ENCODE measurements around the gene PRR23A. TPM values are rescaled to one million over a fixed set of nuclear protein-coding genes. Genes with fewer than 3 reads are reported as not detected.

PRR23A gene
- total and polyA plus RNA-seq, 2 of the 8 experiments (the other 6 are each of a cell fraction or from before 2014, with no cell fraction given), result not detected

GRCh38 chr3:139032326-139033002, 26.4 kb upstream of the PRR23A start:
- H3K18ac ChIP-seq (ENCODE audit: extremely low read depth, low read length), result no peak overlapping the region
- no peak overlapping the region for H3K56ac ChIP-seq (replicated peaks; ENCODE audit: insufficient read length, low read depth, low read length)
- no peak overlapping the region for H3K27ac ChIP-seq (ENCODE audit: low read depth, low read length)
- H3K4me2 ChIP-seq (ENCODE audit: insufficient read depth in 1 of 2, low read depth in 2 of 2, low read length in 2 of 2), result no peak overlapping the region
- no peak overlapping the region for H2AK5ac ChIP-seq (ENCODE audit: low read depth, low read length)
- H2BK12ac ChIP-seq (ENCODE audit: low read depth, low read length), result no peak overlapping the region
- WGBS, 2 experiments (ENCODE audit: extremely low coverage in 1 of 2, insufficient coverage in 1 of 2, insufficient read length in 1 of 2, insufficient replicate concordance in 2 of 2, low coverage in 1 of 2, low lambda C conversion rate in 2 of 2, missing lambda C conversion rate in 1 of 2), result 77% methylated on average over 2 of the region's 2 CpGs; no CpG with 5 or more reads in 1 of the 2 experiments
- H3K4me3 ChIP-seq (ENCODE audit: extremely low read depth in 1 of 4, insufficient read depth in 2 of 4, low read depth in 3 of 4, low read length in 4 of 4), result no peak overlapping the region
- H2BK20ac ChIP-seq (ENCODE audit: low read length), result no peak overlapping the region
- no peak overlapping the region for H4K8ac ChIP-seq (ENCODE audit: extremely low read depth, insufficient read depth, low read length)
- no peak overlapping the region for H3K4ac ChIP-seq (replicated peaks; ENCODE audit: insufficient read length, low read depth, low read length)
- no peaks in the 10 kb centered on the region for H3K36me3 ChIP-seq (ENCODE audit: control insufficient read depth in 2 of 4, insufficient read depth in 4 of 4, low read length in 3 of 4)
- ChIA-PET POLR2A (ENCODE audit: partially characterized antibody) (no interaction called here), CTCF (ENCODE audit: partially characterized antibody) (interaction anchor here (0.7 to 2.2 kb wide), 5 partner anchors 9 to 553 kb away, joined by 3 to 6 read pairs (median 3); no protein-coding TSS in a partner anchor)
- no peak overlapping the region for H2AFZ ChIP-seq (ENCODE audit: low read length)
- no peak overlapping the region for H2BK120ac ChIP-seq (replicated peaks; ENCODE audit: low read depth, low read length)
- H2BK5ac ChIP-seq (ENCODE audit: low read depth, low read length), result no peak overlapping the region
- H3K4me1 ChIP-seq (replicated peaks in 1 of 4; ENCODE audit: control insufficient read depth in 3 of 4, insufficient read depth in 4 of 4, low read length in 3 of 4), result no peaks in the 10 kb centered on the region
- H3K9ac ChIP-seq (replicated peaks in 1 of 4; ENCODE audit: extremely low read depth in 1 of 4, low read depth in 3 of 4, low read length in 3 of 4), result no peak overlapping the region
- no peak overlapping the region for H2BK15ac ChIP-seq (ENCODE audit: low read length)
- H4K91ac ChIP-seq (replicated peaks; ENCODE audit: insufficient read length, low read length), result no peak overlapping the region
- H4K5ac ChIP-seq (ENCODE audit: insufficient read length, low read depth, low read length), result no peak overlapping the region
- H3K79me2 ChIP-seq (ENCODE audit: control insufficient read depth in 1 of 2, insufficient read depth in 2 of 2, low read length in 2 of 2), result no peaks in the 10 kb centered on the region
- H4K20me1 ChIP-seq (replicated peaks in 1 of 2; ENCODE audit: control insufficient read depth in 1 of 2, insufficient read depth in 2 of 2, low read length in 2 of 2), result no peaks in the 10 kb centered on the region
- H3K23me2 ChIP-seq (ENCODE audit: low read depth, low read length), result no peaks in the 10 kb centered on the region
- DNase-seq (ENCODE audit: low read depth in 1 of 2, low spot score in 2 of 2) (no peak), FAIRE-seq (no peak)
- H3K27me3 ChIP-seq (replicated peaks in 1 of 4; ENCODE audit: control insufficient read depth in 3 of 4, extremely low read depth in 1 of 4, insufficient read depth in 3 of 4, low read length in 3 of 4), result no peaks in the 10 kb centered on the region
- H3K9me3 ChIP-seq (ENCODE audit: insufficient read depth in 2 of 2, low read depth in 1 of 2, low read length in 1 of 2), result no peaks in the 10 kb centered on the region; a peak in 1 of 4 replicates
- H3K14ac ChIP-seq (ENCODE audit: insufficient read length), result no peak overlapping the region
- no peaks in the 10 kb centered on the region for H3K79me1 ChIP-seq (ENCODE audit: low read depth, low read length)
- no peak overlapping the region for H3K23ac ChIP-seq (ENCODE audit: insufficient read length)
- no peak for TF ChIP-seq SP1 (IDR thresholded peaks at IDR 0.05; ENCODE audit: low read depth, low read length)
- no peak for TF ChIP-seq SAP30 (IDR thresholded peaks at IDR 0.05; ENCODE audit: insufficient read depth, insufficient replicate concordance, low read length)
- no peak for TF ChIP-seq PHF8 (conservative IDR thresholded peaks at IDR 0.05; ENCODE audit: low read depth, low read length)
- no peak for TF ChIP-seq KDM4A (IDR thresholded peaks at IDR 0.05; ENCODE audit: low read depth, low read length, severe bottlenecking)
- TF ChIP-seq GTF2F1 (IDR thresholded peaks at IDR 0.05; ENCODE audit: borderline replicate concordance, low read depth, low read length), result no peak
- TF ChIP-seq RFX5 (IDR thresholded peaks at IDR 0.05; ENCODE audit: borderline replicate concordance, low read depth, low read length), result no peak
- no peak for TF ChIP-seq ASH2L (IDR thresholded peaks at IDR 0.05; ENCODE audit: low read length)
- TF ChIP-seq ZNF274 (IDR thresholded peaks at IDR 0.05; ENCODE audit: borderline replicate concordance, extremely low read depth, low read length), result no peak
- no peak for TF ChIP-seq KDM1A (IDR thresholded peaks at IDR 0.05; ENCODE audit: borderline replicate concordance, low read length)
- TF ChIP-seq TEAD4 (IDR thresholded peaks at IDR 0.05; ENCODE audit: low read depth, low read length), result no peak
- no peak for TF ChIP-seq BRCA1 (IDR thresholded peaks at IDR 0.05; ENCODE audit: low read depth, low read length)
- TF ChIP-seq NANOG (IDR thresholded peaks at IDR 0.05; ENCODE audit: insufficient read depth, low read depth, low read length, poor library complexity, severe bottlenecking), result no peak
- no peak for TF ChIP-seq POU5F1 (IDR thresholded peaks at IDR 0.05; ENCODE audit: low read depth, low read length)

Measured in H1 (cell line).